Measurements from ENCODE around the gene NCF4. TPM values are rescaled to one million over a fixed set of nuclear protein-coding genes. Genes with fewer than 3 reads are reported as not detected.

Gene NCF4
- total and polyA plus RNA-seq, 9 of the 15 experiments (the other 6 are each of a cell fraction or from before 2014, with no cell fraction given): 0.04 to 0.95 (median 0.33) TPM

DNA sequence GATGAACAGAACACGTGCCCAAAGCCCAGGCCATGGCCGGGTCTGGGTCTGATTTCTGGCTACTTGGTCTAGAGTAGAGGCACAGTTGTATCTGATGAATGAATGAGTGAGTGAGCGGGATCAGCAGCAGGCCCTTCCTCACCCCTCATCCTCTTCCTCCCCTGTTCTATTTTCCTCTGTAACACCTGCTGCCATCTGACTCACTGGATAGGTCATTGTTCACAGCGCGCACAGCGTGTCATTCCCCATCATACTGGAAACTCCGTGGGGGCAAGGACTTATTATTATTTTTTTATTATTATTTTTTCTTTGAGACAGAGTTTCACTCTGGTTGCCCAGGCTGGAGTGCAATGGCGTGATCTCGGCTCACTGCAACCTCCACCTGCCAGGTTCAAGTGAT lies 13.9 kb downstream of the NCF4 start (continued):
- TF ChIP-seq, protein P1, sequence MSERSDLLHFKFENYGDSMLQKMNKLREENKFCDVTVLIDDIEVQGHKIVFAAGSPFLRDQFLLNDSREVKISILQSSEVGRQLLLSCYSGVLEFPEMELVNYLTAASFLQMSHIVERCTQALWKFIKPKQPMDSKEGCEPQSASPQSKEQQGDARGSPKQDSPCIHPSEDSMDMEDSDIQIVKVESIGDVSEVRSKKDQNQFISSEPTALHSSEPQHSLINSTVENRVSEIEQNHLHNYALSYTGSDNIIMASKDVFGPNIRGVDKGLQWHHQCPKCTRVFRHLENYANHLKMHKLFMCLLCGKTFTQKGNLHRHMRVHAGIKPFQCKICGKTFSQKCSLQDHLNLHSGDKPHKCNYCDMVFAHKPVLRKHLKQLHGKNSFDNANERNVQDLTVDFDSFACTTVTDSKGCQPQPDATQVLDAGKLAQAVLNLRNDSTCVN (CRISPR knock-in tag; IDR thresholded peaks at IDR 0.05): no peak
- TF ChIP-seq MBD2 (IDR thresholded peaks at IDR 0.05; ENCODE audit: borderline replicate concordance, low read depth): no peak

DNA sequence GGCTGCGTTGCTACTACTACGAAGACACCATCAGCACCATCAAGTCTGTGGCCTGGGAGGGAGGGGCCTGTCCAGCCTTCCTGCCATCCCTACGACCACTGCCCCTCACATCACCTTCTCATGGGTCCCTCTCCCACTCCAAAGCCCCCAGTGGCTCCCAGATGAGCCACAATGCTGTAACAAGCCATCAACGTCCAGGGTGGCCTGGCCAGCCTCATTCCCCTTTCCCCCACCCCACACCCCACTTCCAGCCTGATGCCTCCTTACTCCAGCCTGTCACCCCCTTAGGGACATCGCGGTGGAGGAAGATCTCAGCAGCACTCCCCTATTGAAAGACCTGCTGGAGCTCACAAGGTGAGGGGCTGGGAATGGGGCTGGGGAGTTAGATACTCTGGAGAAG lies 14.9 kb downstream of the NCF4 start:
- POLR2A ChIA-PET: no interaction called here
- CTCF ChIA-PET (ENCODE audit: low intra/inter-chr PET ratio): no interaction called here

More for the DNA sequence above, 14.9 kb downstream of the NCF4 start:
- no peak for ATAC-seq
- H3K4me3 ChIP-seq: no peak overlapping the region
- no peak for DNase-seq (ENCODE audit: extremely low read depth in 1 of 4, low spot score in 3 of 4)
- FAIRE-seq: no peak
- H3K9me3 ChIP-seq (replicated peaks; ENCODE audit: control insufficient read depth, insufficient read depth, low read depth, low read length): no peaks in the 10 kb centered on the region
- WGBS (ENCODE audit: insufficient coverage, low coverage, missing lambda C conversion rate): 0% methylated on average over 3 of the region's 6 CpGs
- TF ChIP-seq MEF2A (IDR thresholded peaks at IDR 0.05; ENCODE audit: control insufficient read depth, low read depth, low read length) (no peak), ZNF384 (IDR thresholded peaks at IDR 0.05; ENCODE audit: low read depth, low read length) (no peak), ELF1 (tag; IDR thresholded peaks at IDR 0.05) (no peak), POU5F1 (IDR thresholded peaks at IDR 0.05; ENCODE audit: borderline replicate concordance, low read depth, low read length, partially characterized antibody) (no peak), KLF6 (CRISPR knock-in tag; IDR thresholded peaks at IDR 0.05; ENCODE audit: borderline replicate concordance) (no peak), ZBTB9 (CRISPR knock-in tag; IDR thresholded peaks at IDR 0.05) (no peak), ZNF165 (CRISPR knock-in tag; IDR thresholded peaks at IDR 0.05; ENCODE audit: borderline replicate concordance) (no peak), MCM2 (IDR thresholded peaks at IDR 0.05; ENCODE audit: low read depth) (no peak), ZNF12 (CRISPR knock-in tag; IDR thresholded peaks at IDR 0.05) (no peak), CBFA2T3 (IDR thresholded peaks at IDR 0.05) (no peak), HDAC6 (IDR thresholded peaks at IDR 0.05; ENCODE audit: low read depth, low read length) (no peak), ETV1 (tag; conservative IDR thresholded peaks at IDR 0.05; ENCODE audit: low read depth) (no peak), ZNF551 (CRISPR knock-in tag; IDR thresholded peaks at IDR 0.05) (no peak), ERF (CRISPR knock-in tag; IDR thresholded peaks at IDR 0.05) (no peak), SETDB1 (IDR thresholded peaks at IDR 0.05; ENCODE audit: low read length) (no peak)
- TF ChIP-seq, protein P2, sequence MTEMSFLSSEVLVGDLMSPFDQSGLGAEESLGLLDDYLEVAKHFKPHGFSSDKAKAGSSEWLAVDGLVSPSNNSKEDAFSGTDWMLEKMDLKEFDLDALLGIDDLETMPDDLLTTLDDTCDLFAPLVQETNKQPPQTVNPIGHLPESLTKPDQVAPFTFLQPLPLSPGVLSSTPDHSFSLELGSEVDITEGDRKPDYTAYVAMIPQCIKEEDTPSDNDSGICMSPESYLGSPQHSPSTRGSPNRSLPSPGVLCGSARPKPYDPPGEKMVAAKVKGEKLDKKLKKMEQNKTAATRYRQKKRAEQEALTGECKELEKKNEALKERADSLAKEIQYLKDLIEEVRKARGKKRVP (CRISPR knock-in tag; IDR thresholded peaks at IDR 0.05): no peak
- TF ChIP-seq, protein P3, sequence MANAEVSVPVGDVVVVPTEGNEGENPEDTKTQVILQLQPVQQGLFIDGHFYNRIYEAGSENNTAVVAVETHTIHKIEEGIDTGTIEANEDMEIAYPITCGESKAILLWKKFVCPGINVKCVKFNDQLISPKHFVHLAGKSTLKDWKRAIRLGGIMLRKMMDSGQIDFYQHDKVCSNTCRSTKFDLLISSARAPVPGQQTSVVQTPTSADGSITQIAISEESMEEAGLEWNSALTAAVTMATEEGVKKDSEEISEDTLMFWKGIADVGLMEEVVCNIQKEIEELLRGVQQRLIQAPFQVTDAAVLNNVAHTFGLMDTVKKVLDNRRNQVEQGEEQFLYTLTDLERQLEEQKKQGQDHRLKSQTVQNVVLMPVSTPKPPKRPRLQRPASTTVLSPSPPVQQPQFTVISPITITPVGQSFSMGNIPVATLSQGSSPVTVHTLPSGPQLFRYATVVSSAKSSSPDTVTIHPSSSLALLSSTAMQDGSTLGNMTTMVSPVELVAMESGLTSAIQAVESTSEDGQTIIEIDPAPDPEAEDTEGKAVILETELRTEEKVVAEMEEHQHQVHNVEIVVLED (CRISPR knock-in tag; IDR thresholded peaks at IDR 0.05): no peak
- no peak overlapping the region for H3K9ac ChIP-seq (ENCODE audit: insufficient read depth in 1 of 2, low read depth in 2 of 2, low read length in 2 of 2)
- BruUV-seq (replicated peaks): no TSS peak
- H3K27ac ChIP-seq (ENCODE audit: extremely low read depth, low read depth, low read length): no peak overlapping the region
- H3K79me2 ChIP-seq (ENCODE audit: control insufficient read depth, insufficient read depth, low read length): no peaks in the 10 kb centered on the region
- no peak overlapping the region for H3K4me2 ChIP-seq (ENCODE audit: insufficient read depth, low read length)
- intact Hi-C loops (cut with micrococcal nuclease) (loop anchor here (10.0 kb wide), 1 partner anchor 169 kb away; no protein-coding TSS in a partner anchor), in situ Hi-C loops (cut with MboI) (no loop called here)
- H2AFZ ChIP-seq (ENCODE audit: low read depth, low read length): no peak overlapping the region
- no peaks in the 10 kb centered on the region for H3K9me1 ChIP-seq (ENCODE audit: control insufficient read depth, insufficient read depth, low read length)
- no peaks in the 10 kb centered on the region for H3K36me3 ChIP-seq (ENCODE audit: control insufficient read depth, insufficient read depth, low read length)
- H3K4me1 ChIP-seq (replicated peaks in 1 of 2; ENCODE audit: control insufficient read depth in 2 of 2, insufficient read depth in 2 of 2, low read length in 2 of 2): 0 out of 5 replicates have a peak, but pooled peaks cover 0 to 2% of the 10 kb centered on the region in 2 experiments
- H3K27me3 ChIP-seq (ENCODE audit: control insufficient read depth in 2 of 2, insufficient read depth in 2 of 2, low read length in 2 of 2): peaks cover 4 to 17% of the 10 kb centered on the region in 2 experiments; a peak in 3 of 5 replicates
- H4K20me1 ChIP-seq (replicated peaks; ENCODE audit: control insufficient read depth, insufficient read depth, low read length): no peaks in the 10 kb centered on the region

Measured in K562 (cell line).